ENCODE data around the gene KPTN. TPM values are rescaled to one million over a fixed set of nuclear protein-coding genes. Genes with fewer than 3 reads are reported as not detected.

KPTN gene
- total and polyA plus RNA-seq, 2 of the 13 experiments (the other 11 are each of a cell fraction or from before 2014, with no cell fraction given) = 9.1 to 13.3 TPM

- TF ChIP-seq AGO1 (IDR thresholded peaks at IDR 0.05; ENCODE audit: low read depth, low read length, poor library complexity, severe bottlenecking) = no peak
- peak; percentile 96 for TF ChIP-seq ZBTB38 (CRISPR knock-in tag; IDR thresholded peaks at IDR 0.05)
- peak; percentile 35; the same call in 1 of the 2 replicates for TF ChIP-seq ZNF646 (CRISPR knock-in tag; IDR thresholded peaks at IDR 0.05)
- TF ChIP-seq TFAP4 (IDR thresholded peaks at IDR 0.05; ENCODE audit: borderline replicate concordance, low read depth) = no peak; the same call in 1 of the 2 replicates
- peak; percentile 57; the same call in 1 of the 2 replicates for TF ChIP-seq ZFYVE20 (CRISPR knock-in tag; IDR thresholded peaks at IDR 0.05; ENCODE audit: borderline replicate concordance, low read depth)
- peak; percentile 63; the same call in 1 of the 2 replicates for TF ChIP-seq YEATS4 (CRISPR knock-in tag; IDR thresholded peaks at IDR 0.05; ENCODE audit: borderline replicate concordance)
- TF ChIP-seq ZMAT3 (CRISPR knock-in tag; conservative IDR thresholded peaks at IDR 0.05) = peak; percentile 91
- TF ChIP-seq PRMT3 (CRISPR knock-in tag; IDR thresholded peaks at IDR 0.05; ENCODE audit: borderline replicate concordance, low read depth) = 0 out of 2 replicates have a peak, but pooled peaks have one; percentile 48
- TF ChIP-seq ZNF549 (CRISPR knock-in tag; IDR thresholded peaks at IDR 0.05) = no peak
- peak; percentile 82; the same call in 1 of the 2 replicates for TF ChIP-seq ZFP41 (CRISPR knock-in tag; IDR thresholded peaks at IDR 0.05; ENCODE audit: borderline replicate concordance)
- peak; percentile 77; the same call in 1 of the 2 replicates for TF ChIP-seq POGK (CRISPR knock-in tag; conservative IDR thresholded peaks at IDR 0.05)
- no peak for TF ChIP-seq JUNB (CRISPR knock-in tag; IDR thresholded peaks at IDR 0.05; ENCODE audit: borderline replicate concordance)
- peak; percentile 50 for TF ChIP-seq HDAC2 (CRISPR knock-in tag; IDR thresholded peaks at IDR 0.05)
- peak; percentile 58; the same call in 1 of the 2 replicates for TF ChIP-seq ZNF574 (CRISPR knock-in tag; IDR thresholded peaks at IDR 0.05)
- peak; percentile 69; the same call in 1 of the 2 replicates for TF ChIP-seq ERF (CRISPR knock-in tag; IDR thresholded peaks at IDR 0.05)
- 0 out of 2 replicates have a peak, but pooled peaks have one; percentile 33 for TF ChIP-seq FOXA3 (CRISPR knock-in tag; IDR thresholded peaks at IDR 0.05)
Measured at GRCh38 chr19:47430041-47430802, 53.8 kb downstream of the KPTN start (continued).
